Activated CD4-positive, alpha-beta memory T cell treated with anti-CD3 and anti-CD28 coated beads for 36 hours (primary cell): ENCODE measurements around the gene HHAT. TPM values are rescaled to one million over a fixed set of nuclear protein-coding genes. Genes with fewer than 3 reads are reported as not detected.
"Not testable (repeated sequence)": the region's sequence is repeated elsewhere in the genome, so short reads cannot be mapped to it uniquely, and the experiment has no call there.

Experiments used
- CTCF ChIA-PET: fragments of 350-600 bp; sonication (Branson Sonifier 250); formaldehyde crosslinking; loops from one replicate; lab custom pipeline; 2021; ENCODE audit warnings: antibody characterized with exemption, inconsistent platforms; lab: Charles Lee
- POLR2A ChIA-PET: fragments of 350-600 bp; sonication (Branson Sonifier 250); formaldehyde crosslinking; loops from one replicate; lab custom pipeline; 2021; ENCODE audit warnings: antibody characterized with exemption; lab: Charles Lee
- DNase-seq: peaks from one replicate; pipeline ENCODE4 v3.0.0-alpha.2; 2020
- H3K27ac Mint-ChIP-seq: one replicate; pipeline ENCODE4 v1.8.0; 2021; ENCODE audit warnings: mixed read lengths
- H3K27me3 Mint-ChIP-seq: one replicate; pipeline ENCODE4 v1.8.0; 2021; ENCODE audit warnings: mixed read lengths
- H3K36me3 Mint-ChIP-seq: one replicate; pipeline ENCODE4 v1.8.0; 2021; ENCODE audit warnings: mixed read lengths
- H3K4me1 Mint-ChIP-seq: one replicate; pipeline ENCODE4 v1.8.0; 2021; ENCODE audit warnings: low read depth, mixed read lengths
- H3K4me3 Mint-ChIP-seq: one replicate; pipeline ENCODE4 v1.8.0; 2021; ENCODE audit warnings: mild to moderate bottlenecking, mixed read lengths
- H3K9me3 Mint-ChIP-seq: one replicate; pipeline ENCODE4 v1.8.0; 2021; ENCODE audit warnings: mixed read lengths
- intact Hi-C: fragments of 100-400 bp; cut with micrococcal nuclease; formaldehyde crosslinking; loops from one replicate; pipeline ENCODE4 v1.15.1; 2023
- total RNA-seq, 2 experiments: library from RNA; stranded (reverse); gene quantifications; one replicate each; pipeline ENCODE4 v1.2.3, GENCODE V29; 2021

The HHAT gene
- total RNA-seq, 2 experiments from 2014 or later, result 1.6 to 1.8 TPM

DNA sequence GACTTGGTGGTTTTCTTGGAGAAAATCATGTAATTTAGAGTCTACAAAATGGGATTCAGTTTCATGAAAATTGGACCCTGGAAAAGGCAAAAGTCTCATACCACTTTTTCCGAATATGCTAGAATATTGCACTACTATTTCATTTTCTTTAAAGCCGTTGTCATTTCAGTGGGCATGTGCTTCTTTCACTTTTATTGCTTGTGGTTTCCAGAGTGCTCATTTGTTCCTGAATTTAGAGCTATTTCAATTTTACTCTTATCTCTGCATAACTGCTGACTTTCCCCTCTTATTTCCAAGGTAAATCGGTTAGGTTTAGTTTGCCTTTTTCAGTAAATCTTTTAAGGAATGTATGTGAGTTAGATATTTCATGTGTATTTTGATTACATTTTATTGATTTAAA lies 11.6 kb downstream of the HHAT start:
- Mint-ChIP-seq H3K27ac (peak overlapping the region; percentile 68), H3K27me3 (no peaks in the 10 kb centered on the region), H3K4me3 (no peak overlapping the region), H3K4me1 (peaks cover 21% of the 10 kb centered on the region), H3K36me3 (no peaks in the 10 kb centered on the region), H3K9me3 (no peaks in the 10 kb centered on the region)
- intact Hi-C loops, result loop anchor here (1.0 to 2.0 kb wide), 5 partner anchors 8 to 584 kb away; partner anchors contain the start of gene TRAF3IP3
- no peak for DNase-seq
- ChIA-PET CTCF (interaction anchor here (0.8 to 4.2 kb wide), 6 partner anchors 8 to 62 kb away, joined by 3 to 32 read pairs (median 24); no protein-coding TSS in a partner anchor), POLR2A (interaction anchor here (0.6 to 2.6 kb wide), 6 partner anchors 8 to 571 kb away, joined by 3 to 27 read pairs (median 6); no protein-coding TSS in a partner anchor)

DNA sequence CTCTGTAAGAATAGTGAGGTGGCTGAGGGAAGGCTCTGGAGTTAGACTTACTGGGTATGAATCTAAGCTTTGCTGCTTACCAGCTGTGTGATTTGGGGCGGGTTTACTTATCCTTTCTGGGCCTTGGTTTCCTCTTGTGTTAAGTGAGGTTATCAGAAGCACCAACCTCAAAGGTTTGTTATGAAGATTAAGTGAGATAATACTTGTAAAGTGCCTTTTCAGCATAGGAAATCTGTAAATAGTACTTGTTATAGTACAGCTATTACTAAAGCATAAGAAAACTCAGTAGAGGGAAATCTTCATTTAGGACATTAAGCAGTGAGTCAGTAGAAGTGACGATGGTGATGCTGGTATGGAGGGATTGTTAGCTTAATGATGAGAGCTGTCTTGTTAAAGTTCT lies 12.1 kb downstream of the HHAT start:
- Mint-ChIP-seq H3K4me3 (peak overlapping the region; percentile 1), H3K4me1 (peaks cover 21% of the 10 kb centered on the region), H3K9me3 (no peaks in the 10 kb centered on the region), H3K27ac (peak overlapping the region; percentile 68), H3K36me3 (no peaks in the 10 kb centered on the region), H3K27me3 (no peaks in the 10 kb centered on the region)
- peak; percentile 30 for DNase-seq
- intact Hi-C loops, result loop anchor here (1.0 to 2.0 kb wide), 5 partner anchors 9 to 584 kb away; partner anchors contain the start of gene TRAF3IP3
- ChIA-PET POLR2A (interaction anchor here (0.6 to 2.6 kb wide), 6 partner anchors 8 to 572 kb away, joined by 3 to 27 read pairs (median 6); no protein-coding TSS in a partner anchor), CTCF (interaction anchor here (0.8 to 4.2 kb wide), 8 partner anchors 8 to 518 kb away, joined by 3 to 32 read pairs (median 16); partner anchors contain the start of gene HHAT)

DNA sequence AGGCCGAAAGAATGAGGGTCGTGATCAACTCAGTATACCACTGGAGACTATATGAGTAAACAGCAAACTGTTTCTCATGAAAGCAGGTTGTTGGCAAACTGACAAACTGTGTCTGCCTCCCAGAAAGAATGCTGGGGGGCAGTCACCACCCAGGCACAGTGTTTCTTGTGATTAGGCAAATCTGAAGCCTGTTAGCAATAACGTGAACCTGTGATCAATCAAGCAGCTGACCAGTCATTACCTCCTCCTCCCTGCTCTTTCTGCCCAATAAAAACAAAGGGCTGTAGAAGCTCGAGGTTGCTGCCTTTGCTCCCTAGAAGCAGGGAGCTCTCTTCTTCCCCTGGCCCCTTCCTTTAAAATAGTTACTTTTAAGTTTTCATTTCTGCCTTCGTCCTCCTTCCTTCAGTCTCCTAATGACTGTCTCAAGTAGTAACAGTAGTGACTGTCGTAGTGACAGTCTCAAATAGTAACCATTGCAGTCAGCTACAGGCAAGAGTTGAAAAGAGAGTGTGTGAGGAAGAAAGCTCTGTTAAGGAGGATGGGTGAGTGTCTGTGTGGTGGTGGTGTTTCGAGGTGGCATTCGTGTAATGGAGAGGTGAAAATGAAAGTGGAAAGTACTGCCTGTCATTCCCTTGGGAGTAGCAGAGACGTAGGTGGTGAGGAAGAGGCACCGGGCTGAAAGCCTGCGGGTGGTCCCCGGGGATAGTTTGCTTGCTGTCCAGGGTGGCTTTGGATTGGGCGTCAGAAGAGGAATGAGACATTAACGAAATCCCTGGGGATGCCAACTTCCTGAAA lies 14.5 kb downstream of the HHAT start:
- H3K27ac Mint-ChIP-seq, result no peak overlapping the region
- intact Hi-C loops, result no loop called here
- no peaks in the 10 kb centered on the region for H3K9me3 Mint-ChIP-seq
- H3K36me3 Mint-ChIP-seq, result no peaks in the 10 kb centered on the region
- H3K27me3 Mint-ChIP-seq, result no peaks in the 10 kb centered on the region
- no peak for DNase-seq
- ChIA-PET CTCF (interaction anchor here (3.0 to 4.2 kb wide), 4 partner anchors 11 to 56 kb away, joined by 23 to 32 read pairs (median 26); no protein-coding TSS in a partner anchor), POLR2A (interaction anchor here (0.7 to 2.1 kb wide), 3 partner anchors 10 to 32 kb away, joined by 3 to 15 read pairs (median 6); no protein-coding TSS in a partner anchor)
- peaks cover 36% of the 10 kb centered on the region for H3K4me1 Mint-ChIP-seq
- H3K4me3 Mint-ChIP-seq, result no peak overlapping the region

DNA sequence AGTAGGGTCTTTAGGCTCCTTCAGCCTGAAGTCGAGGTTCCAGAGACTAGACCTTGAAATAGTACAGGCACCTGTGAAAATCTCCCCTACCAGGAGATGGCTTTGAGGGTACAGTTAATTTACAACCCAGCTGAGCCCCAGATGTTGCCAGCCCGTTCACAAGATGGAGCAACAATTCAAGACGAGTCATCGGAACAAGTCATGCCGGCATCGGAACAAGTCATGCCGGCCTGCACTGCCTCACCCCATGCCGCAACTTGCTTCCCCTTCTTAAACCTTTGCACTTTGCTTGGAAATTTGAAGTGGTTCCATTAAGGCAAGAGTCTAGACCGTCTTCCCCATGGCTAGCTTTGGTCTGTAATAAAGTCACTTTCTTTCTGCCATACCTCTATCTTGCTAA lies 16.0 kb downstream of the HHAT start:
- H3K9me3 Mint-ChIP-seq, result no peaks in the 10 kb centered on the region
- no peaks in the 10 kb centered on the region for H3K36me3 Mint-ChIP-seq
- peaks cover 36% of the 10 kb centered on the region for H3K4me1 Mint-ChIP-seq
- no peak overlapping the region for H3K27ac Mint-ChIP-seq
- no peak for DNase-seq
- intact Hi-C loops, result no loop called here
- CTCF ChIA-PET, result interaction anchor here (0.7 to 2.0 kb wide), 3 partner anchors 16 to 31 kb away, joined by 4 to 6 read pairs (median 5); no protein-coding TSS in a partner anchor
- H3K27me3 Mint-ChIP-seq, result no peaks in the 10 kb centered on the region
- no peak overlapping the region for H3K4me3 Mint-ChIP-seq
- POLR2A ChIA-PET, result interaction anchor here (2.1 to 2.4 kb wide), 2 partner anchors 12 to 29 kb away, joined by 7 to 15 read pairs; no protein-coding TSS in a partner anchor

DNA sequence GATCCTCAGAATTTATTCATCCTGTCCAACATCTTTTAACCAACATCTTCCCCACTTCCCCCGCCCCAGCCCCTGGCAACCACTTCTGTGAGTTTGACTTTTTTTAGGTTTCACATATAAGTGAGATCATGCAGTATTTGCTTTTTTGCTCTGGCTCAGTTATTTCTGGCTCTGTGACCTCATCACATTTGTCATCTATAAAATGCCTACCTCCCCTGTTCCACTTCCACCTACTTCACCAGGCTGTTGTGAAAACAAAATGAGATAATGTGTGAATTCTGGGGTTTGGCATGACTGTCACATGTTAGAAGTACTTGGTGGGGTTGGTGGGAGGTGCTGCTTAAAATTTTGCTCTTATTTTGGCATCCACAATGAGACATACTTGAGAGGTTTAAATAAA lies 18.4 kb downstream of the HHAT start:
- H3K27ac Mint-ChIP-seq, result no peak overlapping the region
- intact Hi-C loops, result loop anchor here (1.0 to 2.0 kb wide), 2 partner anchors 14 to 52 kb away; no protein-coding TSS in a partner anchor

DNA sequence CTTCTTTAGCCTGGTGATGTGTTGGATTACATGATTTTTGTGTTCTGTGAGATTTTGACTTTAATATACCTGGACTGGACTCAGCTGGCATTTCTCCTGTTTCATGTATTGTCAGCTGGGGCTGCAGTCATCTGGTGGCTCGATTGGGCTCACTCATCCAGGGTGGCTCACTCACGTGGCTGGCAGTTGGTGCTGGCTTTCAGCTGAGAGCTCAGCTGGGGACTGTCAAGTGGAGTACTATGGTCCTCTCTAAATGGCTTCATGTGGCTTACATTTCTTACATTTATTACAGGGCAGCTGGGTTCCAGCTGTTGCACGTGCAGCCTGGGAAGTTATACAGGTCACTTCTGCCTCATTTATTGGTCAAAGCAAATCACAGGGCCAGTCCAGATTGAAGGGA lies 22.8 kb downstream of the HHAT start:
- H3K4me1 Mint-ChIP-seq, result peaks cover 13% of the 10 kb centered on the region

More for the DNA sequence above, 18.4 kb downstream of the HHAT start:
- H3K27me3 Mint-ChIP-seq, result no peaks in the 10 kb centered on the region
- no peaks in the 10 kb centered on the region for H3K9me3 Mint-ChIP-seq
- POLR2A ChIA-PET, result no interaction called here
- peaks cover 20% of the 10 kb centered on the region for H3K4me1 Mint-ChIP-seq
- no peak overlapping the region for H3K4me3 Mint-ChIP-seq
- H3K36me3 Mint-ChIP-seq, result no peaks in the 10 kb centered on the region
- DNase-seq, result peak; percentile 63
- CTCF ChIA-PET, result interaction anchor here (1.6 kb wide), 1 partner anchor 53 kb away, joined by 4 read pairs; no protein-coding TSS in a partner anchor

DNA sequence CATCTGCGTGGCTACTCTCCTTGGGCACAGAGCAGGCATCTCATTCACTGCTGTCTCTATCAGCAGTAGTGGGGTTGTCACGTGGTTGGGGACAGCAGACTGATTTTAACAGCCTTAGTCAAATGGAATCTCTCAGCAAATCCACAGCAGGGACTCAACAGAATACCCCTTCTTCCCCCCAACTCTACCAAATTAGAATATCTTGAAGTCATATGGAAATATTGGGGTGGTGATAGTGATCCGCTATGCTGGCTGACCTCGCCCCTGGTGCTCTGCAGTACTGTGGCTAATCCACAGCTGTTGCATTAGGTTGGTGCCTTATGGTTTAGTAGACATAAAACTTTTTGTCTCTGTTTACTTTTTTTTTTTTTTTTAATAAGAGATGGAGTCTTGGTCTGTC lies 23.9 kb downstream of the HHAT start:
- intact Hi-C loops, result no loop called here
- ChIA-PET POLR2A (no interaction called here), CTCF (interaction anchor here (1.3 to 2.2 kb wide), 2 partner anchors 22 to 48 kb away, joined by 3 to 8 read pairs; no protein-coding TSS in a partner anchor)
- DNase-seq, result no peak
- H3K27me3 Mint-ChIP-seq, result no peaks in the 10 kb centered on the region
- no peaks in the 10 kb centered on the region for H3K36me3 Mint-ChIP-seq
- H3K27ac Mint-ChIP-seq, result no peak overlapping the region
- peaks cover 2% of the 10 kb centered on the region for H3K4me1 Mint-ChIP-seq
- H3K4me3 Mint-ChIP-seq, result no peak overlapping the region
- no peaks in the 10 kb centered on the region for H3K9me3 Mint-ChIP-seq

More for the DNA sequence above, 22.8 kb downstream of the HHAT start:
- no peaks in the 10 kb centered on the region for H3K36me3 Mint-ChIP-seq
- H3K27me3 Mint-ChIP-seq, result no peaks in the 10 kb centered on the region
- ChIA-PET CTCF (interaction anchor here (2.2 to 4.4 kb wide), 3 partner anchors 9 to 50 kb away, joined by 8 to 23 read pairs (median 9); no protein-coding TSS in a partner anchor), POLR2A (no interaction called here)
- no peak for DNase-seq
- no peak overlapping the region for H3K4me3 Mint-ChIP-seq
- intact Hi-C loops, result no loop called here
- H3K9me3 Mint-ChIP-seq, result no peaks in the 10 kb centered on the region
- no peak overlapping the region for H3K27ac Mint-ChIP-seq

DNA sequence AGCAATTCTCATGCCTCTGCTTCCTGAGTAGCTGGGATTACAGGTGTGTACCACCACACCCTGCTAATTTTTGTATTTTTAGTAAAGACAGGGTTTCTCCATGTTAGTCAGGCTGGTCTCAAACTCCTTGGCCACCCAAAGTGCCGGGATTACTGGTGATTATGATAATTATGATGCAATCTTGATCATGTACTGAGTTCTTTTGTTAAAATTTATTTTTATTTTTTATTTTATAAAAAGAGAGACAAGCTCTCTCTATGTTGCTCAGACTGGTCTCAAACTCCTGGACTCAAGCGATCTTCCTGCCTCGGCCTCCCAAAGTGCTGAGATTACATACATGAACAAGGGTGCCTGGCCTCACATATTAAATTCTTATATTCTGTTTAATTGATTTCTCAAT lies 25.6 kb downstream of the HHAT start:
- H3K27ac Mint-ChIP-seq, H3K4me1 Mint-ChIP-seq, DNase-seq, H3K27me3 Mint-ChIP-seq, H3K4me3 Mint-ChIP-seq, H3K36me3 Mint-ChIP-seq, H3K9me3 Mint-ChIP-seq, POLR2A ChIA-PET, intact Hi-C loops: not testable (repeated sequence)
- CTCF ChIA-PET, result interaction anchor here (0.6 kb wide), 1 partner anchor 494 kb away, joined by 3 read pairs; no protein-coding TSS in a partner anchor

DNA sequence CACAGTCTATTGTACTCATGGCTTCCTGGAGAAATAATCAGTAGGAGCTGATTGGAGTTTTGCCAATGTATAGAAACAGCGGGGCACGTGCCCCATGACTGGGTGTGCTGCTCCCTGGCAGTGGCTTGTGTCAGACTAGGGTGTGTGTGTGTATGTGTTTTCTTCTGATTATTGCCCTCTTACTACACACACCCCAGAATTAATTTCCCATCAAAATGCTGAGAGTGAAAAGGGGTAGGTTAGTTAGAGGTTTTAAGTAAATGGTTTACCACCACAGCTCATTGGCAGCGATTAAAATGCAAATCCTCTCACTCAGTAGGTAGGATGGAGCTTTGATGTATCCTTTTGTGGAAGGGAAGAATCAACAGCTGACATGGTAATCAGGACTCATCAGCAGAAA lies 29.9 kb downstream of the HHAT start:
- no peaks in the 10 kb centered on the region for H3K27me3 Mint-ChIP-seq
- peaks cover 10% of the 10 kb centered on the region for H3K4me1 Mint-ChIP-seq
- no peak overlapping the region for H3K27ac Mint-ChIP-seq
- no peak overlapping the region for H3K4me3 Mint-ChIP-seq
- H3K9me3 Mint-ChIP-seq, result no peaks in the 10 kb centered on the region
- intact Hi-C loops, result no loop called here
- DNase-seq, result no peak
- H3K36me3 Mint-ChIP-seq, result no peaks in the 10 kb centered on the region
- ChIA-PET CTCF (interaction anchor here (0.6 to 7.3 kb wide), 3 partner anchors 13 to 1111 kb away, joined by 3 to 57 read pairs (median 3); no protein-coding TSS in a partner anchor), POLR2A (no interaction called here)

DNA sequence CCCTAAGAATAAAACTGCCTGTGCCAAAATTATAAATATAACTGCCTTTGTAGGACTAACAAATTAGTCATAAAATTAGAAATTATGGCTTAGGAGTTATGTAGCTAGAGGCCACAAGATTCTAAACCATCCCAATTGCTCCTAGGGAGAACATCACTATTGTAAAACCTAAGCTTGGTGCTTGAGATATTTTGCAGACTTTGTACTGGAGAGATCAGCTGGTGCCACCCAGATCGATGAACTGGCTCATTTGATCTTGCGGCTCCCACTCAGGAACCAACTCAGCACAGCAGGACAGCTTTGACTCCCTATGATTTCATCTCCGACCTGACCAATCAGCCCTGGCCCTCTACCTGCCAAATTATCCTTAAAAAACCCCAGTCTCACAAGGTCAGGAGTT lies 30.6 kb downstream of the HHAT start:
- Mint-ChIP-seq H3K36me3 (no peaks in the 10 kb centered on the region), H3K27ac (no peak overlapping the region), H3K9me3 (no peaks in the 10 kb centered on the region), H3K4me3 (no peak overlapping the region), H3K27me3 (no peaks in the 10 kb centered on the region), H3K4me1 (peaks cover 10% of the 10 kb centered on the region)
- intact Hi-C loops, result no loop called here
- DNase-seq, result no peak
- POLR2A ChIA-PET, result no interaction called here
- CTCF ChIA-PET, result interaction anchor here (1.2 to 7.3 kb wide), 6 partner anchors 10 to 499 kb away, joined by 3 to 57 read pairs (median 14); no protein-coding TSS in a partner anchor

DNA sequence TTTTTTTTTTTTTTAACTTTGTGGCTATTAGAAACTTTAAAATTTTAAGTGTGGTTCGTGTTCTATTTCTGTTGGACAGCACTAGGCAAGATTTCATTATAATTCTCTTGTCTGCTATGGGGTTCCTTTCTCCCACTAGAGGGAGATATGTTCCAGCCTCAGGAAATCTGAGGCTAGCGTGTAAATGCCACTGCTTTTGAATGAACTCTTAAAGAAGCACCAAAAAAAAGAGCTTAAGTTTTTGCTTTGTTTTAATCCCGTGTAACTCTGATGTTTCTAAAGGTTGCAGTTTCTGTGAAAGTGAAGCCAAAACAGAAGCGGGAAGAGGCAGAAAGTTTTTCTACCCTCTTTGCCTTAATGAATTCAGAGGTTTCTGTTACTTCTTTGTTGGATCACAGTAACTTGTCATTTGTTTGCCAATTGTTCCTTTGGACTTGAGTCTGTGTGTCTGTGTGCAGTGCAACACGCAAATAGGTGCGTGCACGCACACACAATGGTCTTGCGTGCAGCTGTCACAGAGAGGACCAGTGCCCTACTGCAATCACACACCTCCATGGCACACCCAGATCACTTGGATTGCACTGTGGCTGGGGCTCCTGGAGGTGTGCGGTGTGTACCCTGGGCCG lies 32.3 kb downstream of the HHAT start:
- no peaks in the 10 kb centered on the region for H3K9me3 Mint-ChIP-seq
- POLR2A ChIA-PET, result no interaction called here
- H3K4me3 Mint-ChIP-seq, result no peak overlapping the region
- peaks cover 10% of the 10 kb centered on the region for H3K4me1 Mint-ChIP-seq
- intact Hi-C loops, result loop anchor here (1.0 to 2.0 kb wide), 2 partner anchors 20 to 39 kb away; no protein-coding TSS in a partner anchor
- no peak overlapping the region for H3K27ac Mint-ChIP-seq
- no peaks in the 10 kb centered on the region for H3K36me3 Mint-ChIP-seq
- H3K27me3 Mint-ChIP-seq, result no peaks in the 10 kb centered on the region
- no peak for DNase-seq
- CTCF ChIA-PET, result interaction anchor here (0.7 to 7.3 kb wide), 12 partner anchors 8 to 773 kb away, joined by 3 to 57 read pairs (median 6); partner anchors contain the start of gene KCNH1
